Endothelial cell (in vitro differentiated cells): ENCODE data around the gene RASA2. TPM values are rescaled to one million over a fixed set of nuclear protein-coding genes. Genes with fewer than 3 reads are reported as not detected.

Experiments
- DNase-seq: peaks from one replicate; pipeline ENCODE4 v3.0.0; 2021; ENCODE audit warnings: low spot score
- H3K27ac Mint-ChIP-seq: one replicate; pipeline ENCODE4 v1.8.0; 2021; ENCODE audit warnings: mixed read lengths, inconsistent platforms; ENCODE audit not compliant: unreplicated experiment
- H3K27me3 Mint-ChIP-seq: one replicate; pipeline ENCODE4 v1.8.0; 2021; ENCODE audit warnings: mild to moderate bottlenecking, moderate library complexity, mixed read lengths, inconsistent platforms; ENCODE audit not compliant: unreplicated experiment
- H3K36me3 Mint-ChIP-seq: one replicate; pipeline ENCODE4 v1.8.0; 2021; ENCODE audit warnings: mild to moderate bottlenecking, low read depth, mixed read lengths, inconsistent platforms; ENCODE audit not compliant: unreplicated experiment
- H3K4me1 Mint-ChIP-seq: one replicate; pipeline ENCODE4 v1.8.0; 2021; ENCODE audit warnings: mild to moderate bottlenecking, mixed read lengths, inconsistent platforms; ENCODE audit not compliant: unreplicated experiment
- H3K4me3 Mint-ChIP-seq: one replicate; pipeline ENCODE4 v1.8.0; 2021; ENCODE audit warnings: mild to moderate bottlenecking, mixed read lengths, inconsistent platforms; ENCODE audit not compliant: unreplicated experiment
- H3K9me3 Mint-ChIP-seq: one replicate; pipeline ENCODE4 v1.8.0; 2021; ENCODE audit warnings: mixed read lengths, inconsistent platforms; ENCODE audit not compliant: unreplicated experiment
- CTCF ChIP-seq: fragments of 200-600 bp; sonication (generic); IDR thresholded peaks from one replicate; pipeline ENCODE4 v1.5.0; 2021; ENCODE audit warnings: antibody characterized with exemption; ENCODE audit not compliant: unreplicated experiment
- total RNA-seq: library from RNA; stranded (reverse); fragmentation: NEBNext Ultra II Directional; extraction: Animal tissue kit (Norgen Biotek cat#: 25700); gene quantifications from one replicate; pipeline ENCODE4 v1.2.1, GENCODE V29; 2021; ENCODE audit not compliant: unreplicated experiment

RASA2 gene
- total RNA-seq, 1 donor from 2014 or later: 32.5 TPM

GRCh38 chr3:141538568-141539240 lies 51.9 kb downstream of the RASA2 start:
- Mint-ChIP-seq H3K4me3 (no peak overlapping the region), H3K36me3 (peaks cover 33% of the 10 kb centered on the region)

GRCh38 chr3:141539431-141540187 lies 52.8 kb downstream of the RASA2 start:
- H3K27ac Mint-ChIP-seq: no peak overlapping the region
- TF ChIP-seq CTCF: no peak
- no peaks in the 10 kb centered on the region for H3K9me3 Mint-ChIP-seq
- H3K4me3 Mint-ChIP-seq: no peak overlapping the region
- peaks cover 36% of the 10 kb centered on the region for H3K36me3 Mint-ChIP-seq
- no peak for DNase-seq
- H3K27me3 Mint-ChIP-seq: no peaks in the 10 kb centered on the region
- no peaks in the 10 kb centered on the region for H3K4me1 Mint-ChIP-seq

More at GRCh38 chr3:141538568-141539240, 51.9 kb downstream of the RASA2 start:
- Mint-ChIP-seq H3K4me1 (no peaks in the 10 kb centered on the region), H3K27ac (no peak overlapping the region), H3K9me3 (no peaks in the 10 kb centered on the region), H3K27me3 (no peaks in the 10 kb centered on the region)
- DNase-seq: no peak
- TF ChIP-seq CTCF: no peak

GRCh38 chr3:141540531-141540930 lies 53.7 kb downstream of the RASA2 start:
- H3K36me3 Mint-ChIP-seq: peaks cover 38% of the 10 kb centered on the region
- no peaks in the 10 kb centered on the region for H3K4me1 Mint-ChIP-seq
- no peaks in the 10 kb centered on the region for H3K9me3 Mint-ChIP-seq
- no peak overlapping the region for H3K27ac Mint-ChIP-seq
- DNase-seq: no peak
- no peaks in the 10 kb centered on the region for H3K27me3 Mint-ChIP-seq
- no peak for TF ChIP-seq CTCF
- no peak overlapping the region for H3K4me3 Mint-ChIP-seq

GRCh38 chr3:141542202-141542969 lies 55.6 kb downstream of the RASA2 start:
- no peak for DNase-seq
- H3K4me3 Mint-ChIP-seq: peak overlapping the region; percentile 24
- no peaks in the 10 kb centered on the region for H3K9me3 Mint-ChIP-seq
- no peaks in the 10 kb centered on the region for H3K4me1 Mint-ChIP-seq
- peaks cover 50% of the 10 kb centered on the region for H3K36me3 Mint-ChIP-seq
- no peak for TF ChIP-seq CTCF
- no peak overlapping the region for H3K27ac Mint-ChIP-seq
- H3K27me3 Mint-ChIP-seq: peaks cover 2% of the 10 kb centered on the region
